GM12891 (cell line): ENCODE data around the gene PZP.

ENCODE experiments used
- PAX5 ChIP-seq: IDR thresholded peaks from 2 replicates; pipeline ENCODE4 v1.6.1; 2011; ENCODE audit warnings: low read length, moderate library complexity, mild to moderate bottlenecking; ENCODE audit not compliant: insufficient read depth, severe bottlenecking
- POLR2A ChIP-seq: IDR thresholded peaks from 2 replicates; pipeline ENCODE4 v1.6.1; 2011; ENCODE audit warnings: low read depth, low read length, control low read depth
- POLR2AphosphoS5 ChIP-seq: IDR thresholded peaks from 2 replicates; pipeline ENCODE4 v1.6.1; 2011; ENCODE audit warnings: low read depth, low read length, control low read depth
- POU2F2 ChIP-seq: IDR thresholded peaks from 2 replicates; pipeline ENCODE4 v1.6.1; 2011; ENCODE audit warnings: low read depth, mild to moderate bottlenecking, control low read depth, low read length, moderate library complexity
- SPI1 ChIP-seq: IDR thresholded peaks from 2 replicates; pipeline ENCODE4 v1.6.1; 2011; ENCODE audit warnings: low read depth, low read length, control low read depth
- TAF1 ChIP-seq: IDR thresholded peaks from 2 replicates; pipeline ENCODE4 v1.6.1; 2011; ENCODE audit warnings: low read depth, low read length, control low read depth

DNA sequence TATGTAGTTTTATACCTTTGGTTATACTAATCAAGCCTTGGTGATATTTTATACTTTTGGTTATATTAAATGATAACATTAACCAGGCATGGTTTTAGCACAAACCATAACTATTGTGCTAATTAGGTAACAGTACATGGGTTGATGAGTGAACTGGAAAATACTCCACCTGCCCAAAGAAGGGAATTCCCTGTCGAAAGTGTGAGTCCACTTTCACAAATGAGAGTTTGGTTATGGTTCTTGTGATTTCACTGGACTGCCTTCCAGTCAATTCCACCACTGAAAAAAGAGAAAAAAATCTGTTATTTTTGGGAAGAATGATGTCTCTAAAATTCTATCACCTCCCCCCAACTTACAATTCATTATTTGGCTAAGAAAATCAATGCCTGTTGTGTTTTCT is 102.1 kb downstream of the PZP start:
- TF ChIP-seq POLR2A (no peak), TAF1 (no peak), PAX5 (no peak), POLR2AphosphoS5 (no peak), SPI1 (no peak), POU2F2 (no peak)
